HepG2 (cell line): Measurements from ENCODE around the gene SCN4B. TPM values are rescaled to one million over a fixed set of nuclear protein-coding genes. Genes with fewer than 3 reads are reported as not detected.

ENCODE experiments used
- ATAC-seq: fragments of 200-7000 bp; cut with Tn5 transposase; 3 replicates; pipeline ENCODE4 v1.9.1; 2020; ENCODE audit warnings: mild to moderate bottlenecking, moderate library complexity
- BruUV-seq: library from RNA; stranded (reverse); fragments of 400-500 nt; replicated peaks from 2 replicates; lab custom pipeline; 2021; lab: Mats Ljungman, UMichigan
- CTCF ChIA-PET: fragments of 300-600 bp; formaldehyde crosslinking; extraction: SDS; loops from one replicate; lab custom pipeline; 2021; ENCODE audit warnings: low total read pairs, inconsistent platforms, low intra/inter-chr PET ratio; lab: Yijun Ruan, JAX
- POLR2A ChIA-PET: fragments of 350-600 bp; sonication (Branson Sonifier 250); formaldehyde crosslinking; loops from one replicate; lab custom pipeline; 2020; ENCODE audit warnings: antibody characterized with exemption, inconsistent platforms; lab: Yijun Ruan, JAX
- DNase-seq: peaks from one replicate; pipeline ENCODE4 v3.0.0-alpha.2; 2015; ENCODE audit warnings: low spot score
- FAIRE-seq: peaks from 3 replicates; lab custom pipeline; 2011; peaks lifted over from hg19 to GRCh38; lab: Jason Lieb, UNC
- H2AFZ ChIP-seq: one replicate; pipeline ENCODE4 v1.6.1; 2011; ENCODE audit warnings: low read length, inconsistent platforms
- H3K27ac ChIP-seq: fragments of 300-600 bp; 3 replicates; pipeline ENCODE4 v1.8.0; 2011; ENCODE audit warnings: mixed run types, mild to moderate bottlenecking, mixed read lengths, low read length, inconsistent platforms; ENCODE audit not compliant: insufficient read depth; ENCODE audit errors: extremely low read length
- H3K27me3 ChIP-seq, 2 experiments: fragments of 200-600 bp in 1 of 2; 2 replicates in 1 of 2; 3 replicates in 1 of 2; pipeline versions ENCODE4 v1.6.0 to v1.8.0; 2011; ENCODE audit warnings: low read length in 2 of 2, mild to moderate bottlenecking in 2 of 2, moderate library complexity in 2 of 2, inconsistent platforms in 1 of 2; ENCODE audit not compliant: insufficient read depth in 2 of 2, control insufficient read depth in 1 of 2
- H3K36me3 ChIP-seq, 2 experiments: fragments of 200-600 bp in 1 of 2; replicated peaks in 1 of 2; 2 replicates in 1 of 2; 3 replicates in 1 of 2; pipeline versions ENCODE4 v1.5.1 to v1.8.0; 2011; ENCODE audit warnings: low read length in 2 of 2, inconsistent platforms in 1 of 2; ENCODE audit not compliant: insufficient read depth in 2 of 2, control insufficient read depth in 1 of 2
- H3K4me1 ChIP-seq: 2 replicates; pipeline ENCODE4 v1.5.1; 2012; ENCODE audit warnings: low read length, inconsistent platforms; ENCODE audit not compliant: insufficient read depth
- H3K4me2 ChIP-seq: 2 replicates; pipeline ENCODE4 v1.6.0; 2011; ENCODE audit warnings: low read depth, low read length, inconsistent platforms
- H3K4me3 ChIP-seq, 3 experiments: fragments of 200-600 bp in 1 of 3; sonication (generic), shearing (Covaris generic) in 1 of 3; replicated peaks in 1 of 3; 2 replicates each; pipeline ENCODE4 v1.5.1; 2011 to 2016; ENCODE audit warnings: low read length in 3 of 3, inconsistent platforms in 2 of 3, low read depth in 2 of 3, mild to moderate bottlenecking in 2 of 3, control low read depth in 1 of 3, mixed read lengths in 1 of 3; ENCODE audit not compliant: insufficient read depth in 1 of 3
- H3K79me2 ChIP-seq: one replicate; pipeline ENCODE4 v1.6.1; 2011; ENCODE audit warnings: low read length, inconsistent platforms; ENCODE audit not compliant: insufficient read depth
- H3K9ac ChIP-seq: 2 replicates; pipeline ENCODE4 v1.6.0; 2011; ENCODE audit warnings: mild to moderate bottlenecking, low read depth, low read length, inconsistent platforms; ENCODE audit not compliant: insufficient read depth
- H3K9me3 ChIP-seq: 2 replicates; pipeline ENCODE4 v1.5.1; 2012; ENCODE audit warnings: mild to moderate bottlenecking, low read length
- H4K20me1 ChIP-seq: 2 replicates; pipeline ENCODE4 v1.6.0; 2011; ENCODE audit warnings: inconsistent platforms, mild to moderate bottlenecking, low read length, moderate library complexity; ENCODE audit not compliant: insufficient read depth
- FUBP1 ChIP-seq: sonication (generic); formaldehyde crosslinking; IDR thresholded peaks from 2 replicates; pipeline ENCODE4 v1.5.1; 2020; ENCODE audit warnings: missing genetic modification reagents, mild to moderate bottlenecking, borderline replicate concordance
- GPBP1L1 ChIP-seq: sonication (generic); formaldehyde crosslinking; IDR thresholded peaks from 2 replicates; pipeline ENCODE4 v1.5.0; 2020; ENCODE audit warnings: mild to moderate bottlenecking, missing genetic modification reagents
- NR2F6 ChIP-seq, 2 experiments: IDR thresholded peaks; 2 replicates each; pipeline ENCODE4 v1.6.1; 2016; ENCODE audit warnings: antibody characterized with exemption in 1 of 2, mild to moderate bottlenecking in 1 of 2
- PCBP1 ChIP-seq: fragments of 200-400 bp; formaldehyde crosslinking; IDR thresholded peaks from 2 replicates; pipeline ENCODE4 v1.6.1; 2017; ENCODE audit warnings: mild to moderate bottlenecking, low read depth, low read length, borderline replicate concordance
- PCBP2 ChIP-seq: fragments of 200-400 bp; formaldehyde crosslinking; optimal IDR thresholded peaks from 2 replicates; pipeline ENCODE3; 2018; ENCODE audit warnings: low read length, low read depth; ENCODE audit not compliant: poor library complexity, severe bottlenecking
- POLR2A ChIP-seq, 2 experiments: IDR thresholded peaks; 2 replicates each; pipeline ENCODE4 v1.6.1; 2011; ENCODE audit warnings: low read depth in 2 of 2, low read length in 2 of 2, mild to moderate bottlenecking in 1 of 2, moderate library complexity in 1 of 2; ENCODE audit not compliant: insufficient read depth in 1 of 2
- RFX1 ChIP-seq: fragments of 450-650 bp; IDR thresholded peaks from 2 replicates; pipeline ENCODE4 v1.6.1; 2017
- SNAPC5 ChIP-seq: sonication (generic); formaldehyde crosslinking; IDR thresholded peaks from 2 replicates; pipeline ENCODE4 v1.8.1; 2023; ENCODE audit warnings: mild to moderate bottlenecking, missing genetic modification reagents, borderline replicate concordance
- SRF ChIP-seq: IDR thresholded peaks from 2 replicates; pipeline ENCODE4 v1.6.1; 2011; ENCODE audit warnings: mild to moderate bottlenecking, low read depth, low read length, moderate library complexity
- STAT5B ChIP-seq: sonication (generic); formaldehyde crosslinking; IDR thresholded peaks from 2 replicates; pipeline ENCODE4 v1.4.0; 2020; ENCODE audit warnings: missing genetic modification reagents
- TERF1 ChIP-seq: sonication (generic); formaldehyde crosslinking; IDR thresholded peaks from 2 replicates; pipeline ENCODE4 v1.8.0; 2022; ENCODE audit warnings: mild to moderate bottlenecking, missing genetic modification reagents, moderate library complexity
- ZNF772 ChIP-seq: sonication (generic); formaldehyde crosslinking; IDR thresholded peaks from 2 replicates; pipeline ENCODE4 v1.5.0; 2020; ENCODE audit warnings: mild to moderate bottlenecking, missing genetic modification reagents
- WGBS: methylation state at CpG from one replicate; pipeline ENCODE4 v1.1.6; 2017; ENCODE audit warnings: low lambda C conversion rate; 5-methylcytosine and 5-hydroxymethylcytosine counted together
- in situ Hi-C: cut with HindIII; loops from 2 replicates; pipeline ENCODE4 v1.10.0; 2017; ENCODE audit warnings: low pct_unique_long_range_greater_than_20kb; ENCODE audit not compliant: extremely low pct_ligation_motif_present
- intact Hi-C: fragments of 100-400 bp; cut with micrococcal nuclease; formaldehyde crosslinking; loops from one replicate; pipeline ENCODE4 v1.10.0; 2022; ENCODE audit not compliant: unreplicated experiment
- polyA plus RNA-seq, 8 experiments: library from polyadenylated mRNA; depleted of rRNA in 3 of 8; stranded (reverse) in 7 of 8; unstranded in 1 of 8; fragments of >200 nt; fragmentation: Illumina TruSeq in 4 of 8; extraction: Trizol in 4 of 8; gene quantifications; 2 replicates each; pipeline versions ENCODE4 v1.2.1 to v1.2.3, GENCODE V29; 2011 to 2016; ENCODE audit warnings: low read depth in 4 of 8, missing spikeins in 1 of 8, mixed read lengths in 1 of 8; ENCODE audit not compliant: insufficient read depth in 1 of 8
- total RNA-seq, 5 experiments: library from RNA; depleted of rRNA; stranded (reverse); fragments of >200 nt; fragmentation: Illumina TruSeq; extraction: Trizol; gene quantifications; 2 replicates each; pipeline ENCODE4 v1.2.3, GENCODE V29; 2016; ENCODE audit warnings: low read depth in 1 of 5

The SCN4B gene
- total and polyA plus RNA-seq, 2 of the 13 experiments (the other 11 are each of a cell fraction or from before 2014, with no cell fraction given) = 0.04 to 0.29 TPM

- in situ Hi-C loops = loop anchor here (5.0 to 25.0 kb wide), 3 partner anchors 146 to 341 kb away; no protein-coding TSS in a partner anchor
- no peak overlapping the region for H3K9ac ChIP-seq
- H3K36me3 ChIP-seq = no peaks in the 10 kb centered on the region
- ATAC-seq = no peak
- no peaks in the 10 kb centered on the region for H3K9me3 ChIP-seq
- H3K27ac ChIP-seq = no peak overlapping the region
- intact Hi-C loops = loop anchor here (5.0 kb wide), 1 partner anchor 51 kb away; no protein-coding TSS in a partner anchor
- H3K4me1 ChIP-seq = peaks cover 18% of the 10 kb centered on the region; the same call in 1 of the 2 replicates
- POLR2A ChIA-PET = no interaction called here
- CTCF ChIA-PET = interaction anchor here (1.9 to 2.2 kb wide), 2 partner anchors 144 to 342 kb away, joined by 13 to 21 read pairs; no protein-coding TSS in a partner anchor
- peak overlapping the region; percentile 75; the same call in 1 of the 2 replicates for H3K4me2 ChIP-seq
- peaks cover 2 to 59% of the 10 kb centered on the region in 2 experiments; a peak in 3 of 5 replicates for H3K27me3 ChIP-seq
- no TSS peak for BruUV-seq
- no peak for DNase-seq
- H4K20me1 ChIP-seq = no peaks in the 10 kb centered on the region
- TF ChIP-seq GPBP1L1 = no peak
- no peak for TF ChIP-seq PCBP2
- TF ChIP-seq ZNF772 (CRISPR knock-in tag) = no peak
- no peak for TF ChIP-seq PCBP1
- TF ChIP-seq NR2F6 (IDR thresholded peaks at IDR 0.05) = no peak
- no peak for TF ChIP-seq NR2F6 (CRISPR knock-in tag; IDR thresholded peaks at IDR 0.05)
- no peak for TF ChIP-seq SRF
- no peak for TF ChIP-seq STAT5B (CRISPR knock-in tag)
- TF ChIP-seq FUBP1 (CRISPR knock-in tag) = no peak
- TF ChIP-seq RFX1 = no peak
- no peak for TF ChIP-seq POLR2A (IDR thresholded peaks at IDR 0.05; ENCODE audit: insufficient read depth in 1 of 2, low read depth in 2 of 2, low read length in 2 of 2)
- TF ChIP-seq TERF1 = no peak
- no peak for TF ChIP-seq SNAPC5 (CRISPR knock-in tag)
- TF ChIP-seq, all 625 proteins: peak for 0
- no peak for FAIRE-seq
- peak overlapping the region in 2 of 3 experiments; percentile 60 to 80; a peak in 1 of 6 replicates for H3K4me3 ChIP-seq
- no peak overlapping the region for H2AFZ ChIP-seq
- H3K79me2 ChIP-seq = no peaks in the 10 kb centered on the region
- 50% methylated on average over 5 of the region's 6 CpGs for whole genome bisulfite sequencing
These were observed 6.1 kb downstream of the SCN4B start for GRCh38 chr11:118146554-118146953.
